ENCODE results near the gene PIGC.

The PIGC gene

DNA sequence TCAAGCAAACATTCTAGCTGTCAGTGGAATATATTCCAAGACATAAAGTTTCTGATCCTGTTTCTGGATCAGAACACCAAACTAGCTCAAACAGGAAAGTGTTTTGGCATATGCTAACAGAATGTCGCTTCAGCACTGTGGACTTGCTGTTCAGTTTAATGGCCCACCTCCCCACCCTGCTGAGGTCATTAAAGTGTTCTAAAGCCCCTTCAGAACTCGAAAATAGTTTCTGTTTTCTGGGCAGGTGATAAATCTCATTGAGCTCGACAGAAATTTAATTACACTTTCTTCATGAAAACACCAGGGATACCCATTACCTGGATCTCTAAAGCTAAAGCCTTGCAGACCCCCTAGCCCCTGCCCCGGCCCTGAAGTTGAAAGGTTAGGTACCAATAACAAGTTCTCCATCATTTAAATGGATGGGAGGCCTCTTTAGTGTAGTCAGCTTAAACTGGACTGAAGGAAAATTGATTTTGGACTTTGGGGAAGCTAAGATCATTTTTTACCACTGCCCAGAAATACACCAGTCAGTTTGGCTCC lies 27.3 kb downstream of the PIGC start:
- H3K27me3 ChIP-seq (ENCODE audit: control insufficient read depth in 3 of 3, insufficient read depth in 3 of 3, low read depth in 1 of 3, low read length in 3 of 3): no peaks in the 10 kb centered on the region
- no peak overlapping the region for H2BK120ac ChIP-seq (ENCODE audit: low read depth, low read length)
- H3K4me3 ChIP-seq (ENCODE audit: low read length in 2 of 2): no peak overlapping the region
- H3K14ac ChIP-seq (ENCODE audit: low read length): no peak overlapping the region
- no peak overlapping the region for H3K18ac ChIP-seq (ENCODE audit: low read length)
- H3K4ac ChIP-seq (ENCODE audit: low read length): no peak overlapping the region
- H2AFZ ChIP-seq (ENCODE audit: low read length): no peak overlapping the region
- H4K8ac ChIP-seq (ENCODE audit: low read depth, low read length): no peak overlapping the region
- no peak overlapping the region for H3K23ac ChIP-seq (ENCODE audit: low read depth, low read length, poor library complexity)
- H3K4me1 ChIP-seq (ENCODE audit: control insufficient read depth in 2 of 2, insufficient read depth in 1 of 2, low read depth in 1 of 2, low read length in 2 of 2): no peaks in the 10 kb centered on the region
- H3K4me2 ChIP-seq (ENCODE audit: insufficient read depth, low read length, poor library complexity, severe bottlenecking): no peak overlapping the region
- H3K27ac ChIP-seq (replicated peaks; ENCODE audit: low read length): no peak overlapping the region
- no peak overlapping the region for H2AK5ac ChIP-seq (ENCODE audit: low read depth, low read length)
- no peak overlapping the region for H2BK15ac ChIP-seq (ENCODE audit: low read length)
- WGBS, 2 donors (ENCODE audit: extremely low coverage in 2 of 2, insufficient read length in 2 of 2, insufficient replicate concordance in 1 of 2): no CpG with 5 or more reads among the region's 4 CpGs
- H4K91ac ChIP-seq (ENCODE audit: low read depth, low read length, poor library complexity): no peak overlapping the region
- no peak overlapping the region for H3K9ac ChIP-seq (ENCODE audit: low read depth, low read length, poor library complexity)
- no peak overlapping the region for H2BK5ac ChIP-seq (ENCODE audit: low read length)
- H3K79me1 ChIP-seq (ENCODE audit: low read depth, low read length): no peaks in the 10 kb centered on the region
- H3K36me3 ChIP-seq (replicated peaks in 1 of 2; ENCODE audit: control insufficient read depth in 2 of 2, insufficient read depth in 2 of 2, low read length in 2 of 2): no peaks in the 10 kb centered on the region
- no peaks in the 10 kb centered on the region for H3K9me3 ChIP-seq (replicated peaks in 1 of 2; ENCODE audit: control insufficient read depth in 2 of 2, insufficient read depth in 1 of 2, low read depth in 1 of 2, low read length in 2 of 2)
- H2BK12ac ChIP-seq (ENCODE audit: low read length): no peak overlapping the region
- no peak for DNase-seq (ENCODE audit: low spot score)

DNA sequence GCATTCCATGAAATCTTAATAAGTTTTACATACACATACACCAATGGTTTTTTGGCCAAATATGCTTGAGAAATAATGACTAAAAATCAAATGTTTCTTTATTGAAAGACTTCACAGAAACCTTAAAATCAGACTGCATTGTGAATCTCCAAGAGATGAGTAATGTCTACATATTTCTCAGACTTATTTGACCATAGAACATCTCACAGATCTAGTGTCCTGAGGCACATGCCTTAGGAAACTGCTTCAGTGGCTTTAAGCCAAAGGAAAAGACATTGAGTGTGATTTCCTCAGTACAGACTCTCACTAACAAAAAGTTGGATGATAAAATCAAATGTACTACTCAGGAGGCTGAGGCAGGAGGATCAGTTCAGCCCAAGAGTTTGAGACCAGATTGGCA lies 29.5 kb downstream of the PIGC start:
- Histone ChIP-seq H3K4ac (ENCODE audit: low read length) (no peak overlapping the region), H3K4me2 (ENCODE audit: insufficient read depth, low read length, poor library complexity, severe bottlenecking) (no peak overlapping the region), H3K4me3 (ENCODE audit: low read length in 2 of 2) (no peak overlapping the region), H2BK15ac (ENCODE audit: low read length) (no peak overlapping the region), H3K36me3 (replicated peaks in 1 of 2; ENCODE audit: control insufficient read depth in 2 of 2, insufficient read depth in 2 of 2, low read length in 2 of 2) (no peaks in the 10 kb centered on the region), H2AK5ac (ENCODE audit: low read depth, low read length) (no peak overlapping the region), H3K9me3 (replicated peaks in 1 of 2; ENCODE audit: control insufficient read depth in 2 of 2, insufficient read depth in 1 of 2, low read depth in 1 of 2, low read length in 2 of 2) (no peaks in the 10 kb centered on the region), H3K14ac (ENCODE audit: low read length) (no peak overlapping the region), H3K79me1 (ENCODE audit: low read depth, low read length) (no peaks in the 10 kb centered on the region), H3K23ac (ENCODE audit: low read depth, low read length, poor library complexity) (no peak overlapping the region), H4K91ac (ENCODE audit: low read depth, low read length, poor library complexity) (no peak overlapping the region), H2BK120ac (ENCODE audit: low read depth, low read length) (no peak overlapping the region), H3K27ac (replicated peaks; ENCODE audit: low read length) (no peak overlapping the region), H2AFZ (ENCODE audit: low read length) (no peak overlapping the region), H2BK12ac (ENCODE audit: low read length) (no peak overlapping the region), H3K18ac (ENCODE audit: low read length) (no peak overlapping the region), H3K27me3 (ENCODE audit: control insufficient read depth in 3 of 3, insufficient read depth in 3 of 3, low read depth in 1 of 3, low read length in 3 of 3) (no peaks in the 10 kb centered on the region), H3K4me1 (ENCODE audit: control insufficient read depth in 2 of 2, insufficient read depth in 1 of 2, low read depth in 1 of 2, low read length in 2 of 2) (no peaks in the 10 kb centered on the region), H4K8ac (ENCODE audit: low read depth, low read length) (no peak overlapping the region), H3K9ac (ENCODE audit: low read depth, low read length, poor library complexity) (no peak overlapping the region), H2BK5ac (ENCODE audit: low read length) (no peak overlapping the region)
- no peak for DNase-seq (ENCODE audit: low spot score)

DNA sequence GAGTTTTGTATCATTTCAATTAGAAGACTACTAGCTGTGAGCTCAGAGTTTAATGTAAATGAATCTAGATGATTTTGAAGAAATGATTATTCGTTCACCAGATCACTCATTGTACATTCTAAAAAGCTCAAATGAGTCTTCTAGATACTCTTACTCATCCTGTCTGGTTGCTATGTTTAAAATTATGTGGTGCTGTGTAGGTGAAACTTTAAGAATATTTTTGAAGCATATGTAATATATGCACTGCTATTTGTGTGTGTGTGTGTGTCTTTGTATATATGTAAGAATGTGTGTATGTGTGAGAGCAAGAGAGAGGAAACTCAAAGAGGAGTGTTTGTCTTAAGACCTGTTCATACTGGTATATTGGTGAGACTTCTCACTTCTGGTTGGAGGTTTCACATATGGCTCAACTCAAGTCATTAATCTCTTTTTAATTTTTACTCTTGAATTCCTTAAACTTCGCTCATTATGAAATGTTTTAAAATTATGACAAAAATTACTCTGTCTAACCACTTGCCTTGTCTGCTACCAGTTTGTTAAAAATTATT lies 32.0 kb downstream of the PIGC start:
- Histone ChIP-seq H3K9ac (ENCODE audit: low read depth, low read length, poor library complexity) (no peak overlapping the region), H3K4me1 (ENCODE audit: control insufficient read depth in 2 of 2, insufficient read depth in 1 of 2, low read depth in 1 of 2, low read length in 2 of 2) (no peaks in the 10 kb centered on the region), H2BK120ac (ENCODE audit: low read depth, low read length) (no peak overlapping the region)

DNA sequence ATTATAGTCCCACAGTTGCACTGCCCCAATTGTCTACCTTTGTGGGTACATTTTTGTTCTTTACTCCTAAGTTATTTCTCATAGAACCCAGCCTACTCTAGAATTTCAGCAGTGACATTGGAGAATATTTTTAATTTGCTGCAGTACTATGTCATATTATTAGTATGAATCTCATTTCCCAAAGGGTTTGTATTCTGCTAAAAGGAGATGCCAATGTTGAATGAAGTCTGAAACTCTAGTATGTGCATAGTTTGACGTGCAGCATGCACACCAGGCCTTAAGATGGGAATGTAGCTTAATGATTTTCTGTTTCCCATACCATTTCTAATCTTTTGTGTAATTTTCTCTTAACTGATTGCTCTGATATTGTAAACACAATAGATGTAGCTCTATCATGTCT lies 33.8 kb downstream of the PIGC start:
- H2BK5ac ChIP-seq (ENCODE audit: low read length): no peak overlapping the region
- H3K23ac ChIP-seq (ENCODE audit: low read depth, low read length, poor library complexity): no peak overlapping the region
- H3K9ac ChIP-seq (ENCODE audit: low read depth, low read length, poor library complexity): no peak overlapping the region
- WGBS, 2 donors (ENCODE audit: extremely low coverage in 2 of 2, insufficient read length in 2 of 2, insufficient replicate concordance in 1 of 2): no CpG with 5 or more reads among the region's 1 CpG
- no peak overlapping the region for H2AK5ac ChIP-seq (ENCODE audit: low read depth, low read length)
- peaks cover 0 to 1% of the 10 kb centered on the region in 2 donors for H3K36me3 ChIP-seq (replicated peaks in 1 of 2; ENCODE audit: control insufficient read depth in 2 of 2, insufficient read depth in 2 of 2, low read length in 2 of 2)
- no peak overlapping the region for H2AFZ ChIP-seq (ENCODE audit: low read length)
- H3K4ac ChIP-seq (ENCODE audit: low read length): no peak overlapping the region
- no peak overlapping the region for H3K4me2 ChIP-seq (ENCODE audit: insufficient read depth, low read length, poor library complexity, severe bottlenecking)
- H3K18ac ChIP-seq (ENCODE audit: low read length): no peak overlapping the region
- no peaks in the 10 kb centered on the region for H3K4me1 ChIP-seq (ENCODE audit: control insufficient read depth in 2 of 2, insufficient read depth in 1 of 2, low read depth in 1 of 2, low read length in 2 of 2)
- H3K79me1 ChIP-seq (ENCODE audit: low read depth, low read length): no peaks in the 10 kb centered on the region
- no peak overlapping the region for H3K27ac ChIP-seq (replicated peaks; ENCODE audit: low read length)
- H3K9me3 ChIP-seq (replicated peaks in 1 of 2; ENCODE audit: control insufficient read depth in 2 of 2, insufficient read depth in 1 of 2, low read depth in 1 of 2, low read length in 2 of 2): no peaks in the 10 kb centered on the region
- no peak overlapping the region for H2BK12ac ChIP-seq (ENCODE audit: low read length)
- no peak for DNase-seq (ENCODE audit: low spot score)
- no peak overlapping the region for H4K91ac ChIP-seq (ENCODE audit: low read depth, low read length, poor library complexity)
- H2BK120ac ChIP-seq (ENCODE audit: low read depth, low read length): no peak overlapping the region
- H3K14ac ChIP-seq (ENCODE audit: low read length): no peak overlapping the region
- no peaks in the 10 kb centered on the region for H3K27me3 ChIP-seq (ENCODE audit: control insufficient read depth in 3 of 3, insufficient read depth in 3 of 3, low read depth in 1 of 3, low read length in 3 of 3)
- H4K8ac ChIP-seq (ENCODE audit: low read depth, low read length): no peak overlapping the region
- no peak overlapping the region for H3K4me3 ChIP-seq (ENCODE audit: low read length in 2 of 2)
- H2BK15ac ChIP-seq (ENCODE audit: low read length): no peak overlapping the region

More for the DNA sequence above, 32.0 kb downstream of the PIGC start:
- Histone ChIP-seq H3K4me2 (ENCODE audit: insufficient read depth, low read length, poor library complexity, severe bottlenecking) (no peak overlapping the region), H3K27ac (replicated peaks; ENCODE audit: low read length) (no peak overlapping the region), H2AK5ac (ENCODE audit: low read depth, low read length) (no peak overlapping the region), H4K8ac (ENCODE audit: low read depth, low read length) (no peak overlapping the region), H3K27me3 (ENCODE audit: control insufficient read depth in 3 of 3, insufficient read depth in 3 of 3, low read depth in 1 of 3, low read length in 3 of 3) (no peaks in the 10 kb centered on the region), H3K23ac (ENCODE audit: low read depth, low read length, poor library complexity) (no peak overlapping the region), H3K9me3 (replicated peaks in 1 of 2; ENCODE audit: control insufficient read depth in 2 of 2, insufficient read depth in 1 of 2, low read depth in 1 of 2, low read length in 2 of 2) (no peaks in the 10 kb centered on the region), H3K4ac (ENCODE audit: low read length) (no peak overlapping the region), H2BK15ac (ENCODE audit: low read length) (no peak overlapping the region), H2BK12ac (ENCODE audit: low read length) (no peak overlapping the region), H3K4me3 (ENCODE audit: low read length in 2 of 2) (no peak overlapping the region), H3K18ac (ENCODE audit: low read length) (no peak overlapping the region), H3K14ac (ENCODE audit: low read length) (no peak overlapping the region), H3K36me3 (replicated peaks in 1 of 2; ENCODE audit: control insufficient read depth in 2 of 2, insufficient read depth in 2 of 2, low read length in 2 of 2) (peaks cover 0 to 1% of the 10 kb centered on the region in 2 donors), H2AFZ (ENCODE audit: low read length) (no peak overlapping the region), H4K91ac (ENCODE audit: low read depth, low read length, poor library complexity) (no peak overlapping the region), H2BK5ac (ENCODE audit: low read length) (no peak overlapping the region), H3K79me1 (ENCODE audit: low read depth, low read length) (no peaks in the 10 kb centered on the region)
- DNase-seq (ENCODE audit: low spot score): no peak
- no CpG with 5 or more reads among the region's 2 CpGs for WGBS, 2 donors (ENCODE audit: extremely low coverage in 2 of 2, insufficient read length in 2 of 2, insufficient replicate concordance in 1 of 2)
